ENCODE results near the gene ZDHHC11B.

DNA sequence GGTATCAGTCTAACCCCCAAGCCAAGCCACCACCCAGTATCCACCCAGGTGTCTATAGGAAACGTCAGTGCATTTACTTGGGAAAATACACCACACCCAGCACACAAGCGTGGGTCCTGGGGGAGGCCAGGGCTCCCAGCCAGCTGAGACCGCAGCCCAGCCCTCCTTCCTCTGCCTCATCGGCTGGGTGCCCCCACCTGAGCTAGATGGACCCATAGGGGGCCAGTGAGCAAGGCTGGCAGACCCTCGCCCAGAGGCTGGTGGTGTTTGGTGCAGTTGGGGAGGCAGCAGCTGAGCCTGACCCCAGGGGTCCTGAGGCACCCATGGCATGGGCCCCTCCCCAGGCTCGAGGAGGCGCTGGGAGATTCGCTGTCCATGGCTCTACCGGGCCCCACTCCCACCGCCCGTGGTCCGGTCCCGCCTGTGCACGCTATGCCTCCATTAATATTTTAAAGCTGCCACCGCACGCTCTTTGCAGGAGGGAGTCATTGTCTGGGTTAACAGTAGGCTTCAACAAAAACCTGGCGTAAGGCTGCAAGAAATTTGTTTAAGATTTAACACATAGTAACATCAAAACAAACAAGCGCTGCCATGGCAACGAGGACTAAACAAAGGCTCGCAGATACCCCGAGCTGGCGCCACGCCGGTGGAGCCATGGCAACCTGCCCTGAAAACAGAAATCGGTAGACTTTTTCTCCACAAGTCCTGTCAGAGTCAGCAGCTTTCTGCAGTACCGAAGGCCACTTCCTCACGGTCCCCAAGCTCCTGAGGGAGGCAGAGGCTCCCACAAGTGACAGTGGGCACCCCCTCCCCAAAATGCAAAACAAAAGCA, 112.0 kb downstream of the ZDHHC11B start:
- TF ChIP-seq CTCF (IDR thresholded peaks at IDR 0.05) (no peak), POLR2A (IDR thresholded peaks at IDR 0.05) (no peak)
